Activated effector memory CD4-positive, alpha-beta T cell treated with Interleukin-2 at 50 U/mL for 16 hours (primary cell): ENCODE data around the gene HNRNPF.

Experiments used
- DNase-seq: peaks from one replicate; pipeline ENCODE4 v3.0.0-alpha.2; 2020

HNRNPF gene

GRCh38 chr10:43421201-43421507 is 12.2 kb upstream of the HNRNPF start:
- DNase-seq: no peak

- DNase-seq: peak; percentile 69
Observed at GRCh38 chr10:43420369-43421200, 11.6 kb upstream of the HNRNPF start.

GRCh38 chr10:43419997-43420368 is 11.0 kb upstream of the HNRNPF start:
- no peak for DNase-seq

- DNase-seq: no peak
Observed at GRCh38 chr10:43417950-43418768, 9.2 kb upstream of the HNRNPF start.

- DNase-seq: no peak
Observed at GRCh38 chr10:43415544-43415943, 6.6 kb upstream of the HNRNPF start.

- DNase-seq: no peak
Observed at GRCh38 chr10:43411536-43411935, 2.5 kb upstream of the HNRNPF start.

GRCh38 chr10:43410345-43410744 is 1.4 kb upstream of the HNRNPF start:
- no peak for DNase-seq

GRCh38 chr10:43409385-43410109 is 561 bp upstream of the HNRNPF start:
- peak; percentile 68 for DNase-seq

GRCh38 chr10:43408331-43408709 is 666 bp downstream of the HNRNPF start:
- no peak for DNase-seq

- DNase-seq: peak; percentile 72
Observed at GRCh38 chr10:43407576-43408330, 1.2 kb downstream of the HNRNPF start.

- peak; percentile 53 for DNase-seq
Observed at GRCh38 chr10:43407148-43407575, 1.8 kb downstream of the HNRNPF start.

GRCh38 chr10:43404704-43405084 is 4.3 kb downstream of the HNRNPF start:
- no peak for DNase-seq

- no peak for DNase-seq
Observed at GRCh38 chr10:43403911-43404703, 4.9 kb downstream of the HNRNPF start.

GRCh38 chr10:43402880-43403452 is 6.0 kb downstream of the HNRNPF start:
- DNase-seq: no peak

- no peak for DNase-seq
Observed at GRCh38 chr10:43402176-43402575, 6.8 kb downstream of the HNRNPF start.

- DNase-seq: no peak
Observed at GRCh38 chr10:43401627-43402026, 7.4 kb downstream of the HNRNPF start.

- no peak for DNase-seq
Observed at GRCh38 chr10:43399320-43400310, 9.4 kb downstream of the HNRNPF start.

GRCh38 chr10:43398939-43399319 is 10.1 kb downstream of the HNRNPF start:
- DNase-seq: no peak

GRCh38 chr10:43396928-43397624 is 11.9 kb downstream of the HNRNPF start:
- DNase-seq: peak; percentile 70
